Fibroblast of skin of right quadriceps (primary cell): Measurements from ENCODE around the gene KCNA10.

Source experiments
- DNase-seq: peaks from one replicate; pipeline ENCODE4 v3.0.0-alpha.2; 2013

Gene KCNA10

DNA sequence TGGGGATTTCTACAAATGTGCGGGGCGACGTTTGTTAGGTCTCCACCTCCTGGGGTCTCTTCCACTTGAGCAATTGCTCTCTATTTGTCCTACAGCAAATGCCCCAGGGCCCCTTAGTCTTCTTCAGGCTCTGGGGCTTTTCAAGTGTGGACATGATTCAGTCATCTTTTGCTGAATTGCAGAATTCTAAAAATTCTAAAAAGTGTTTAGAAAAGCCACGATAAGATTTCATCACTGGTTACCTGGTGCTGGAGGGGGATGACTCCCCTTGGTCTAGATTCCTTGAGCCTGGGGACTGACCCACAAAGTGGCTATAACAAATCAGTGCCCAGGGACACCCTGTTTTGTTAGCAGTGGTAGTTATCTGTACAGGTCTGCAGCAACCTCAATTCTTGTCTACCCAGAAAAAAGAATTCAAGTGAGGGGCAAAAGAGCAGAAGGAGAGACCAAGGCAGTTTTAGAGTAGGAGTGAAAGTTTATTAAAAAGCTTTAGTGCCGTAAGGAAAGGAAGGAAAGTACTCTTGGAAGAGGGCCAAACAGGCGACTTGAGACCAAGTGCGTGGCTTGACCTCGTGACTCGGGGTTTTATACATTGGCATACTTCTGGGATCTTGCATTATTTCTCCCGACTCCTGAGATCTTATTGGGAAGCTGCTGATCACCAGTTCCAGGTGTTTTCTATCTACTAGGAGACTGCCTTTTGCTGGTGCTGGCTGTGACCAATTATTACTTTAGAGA, 42.8 kb downstream of the KCNA10 start:
- DNase-seq: no peak

DNA sequence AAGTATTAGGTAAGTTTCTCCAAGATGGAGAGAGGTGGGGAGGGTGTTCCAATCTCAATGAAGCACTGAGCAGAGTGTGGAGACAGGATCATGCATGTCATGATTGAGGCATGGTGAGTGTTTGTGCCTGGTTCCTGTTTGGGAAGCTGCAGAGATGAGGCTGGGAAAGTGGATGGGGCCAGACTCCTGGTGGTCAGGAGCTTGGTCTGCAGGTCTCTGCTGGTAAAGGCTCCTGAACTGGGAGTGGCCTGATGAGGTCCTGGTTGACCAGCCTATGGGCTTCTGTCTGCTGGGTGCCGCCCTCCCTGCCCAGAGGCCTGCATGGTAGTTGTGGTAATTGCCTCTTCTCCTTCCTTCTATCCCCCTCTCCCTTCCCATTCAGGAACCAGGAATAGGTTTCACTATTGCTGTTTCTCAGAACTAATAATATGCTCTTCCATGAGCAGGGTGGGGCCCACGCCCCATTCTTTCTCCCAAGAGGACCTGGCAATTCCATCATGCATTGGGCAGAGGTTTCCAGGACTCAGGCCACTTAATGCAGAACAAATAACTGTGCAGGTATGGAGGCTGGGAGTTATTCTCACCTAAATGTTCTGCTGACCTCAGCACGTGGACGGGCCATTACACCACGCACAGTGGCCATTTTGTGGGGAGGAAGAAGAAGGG, 43.5 kb downstream of the KCNA10 start:
- no peak for DNase-seq

DNA sequence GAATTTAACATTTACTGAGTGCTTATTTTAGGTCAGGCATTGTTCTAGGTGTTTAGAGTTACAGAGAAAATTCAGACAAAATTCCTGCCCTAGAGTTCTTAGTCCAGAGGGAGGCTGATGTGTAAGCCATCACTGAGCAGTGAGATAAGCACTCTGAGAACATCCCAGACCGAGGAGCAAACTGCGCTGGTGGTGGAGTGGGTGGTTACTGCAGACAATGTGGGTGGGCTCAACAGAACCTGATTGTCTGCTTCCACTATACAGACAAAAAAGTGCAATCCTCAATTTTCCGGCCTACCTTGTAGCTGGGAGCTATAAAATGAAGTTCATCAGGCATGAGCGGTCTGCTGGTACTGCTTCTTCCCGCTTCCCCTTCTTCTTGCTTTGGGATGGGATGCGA, 44.5 kb downstream of the KCNA10 start:
- no peak for DNase-seq

DNA sequence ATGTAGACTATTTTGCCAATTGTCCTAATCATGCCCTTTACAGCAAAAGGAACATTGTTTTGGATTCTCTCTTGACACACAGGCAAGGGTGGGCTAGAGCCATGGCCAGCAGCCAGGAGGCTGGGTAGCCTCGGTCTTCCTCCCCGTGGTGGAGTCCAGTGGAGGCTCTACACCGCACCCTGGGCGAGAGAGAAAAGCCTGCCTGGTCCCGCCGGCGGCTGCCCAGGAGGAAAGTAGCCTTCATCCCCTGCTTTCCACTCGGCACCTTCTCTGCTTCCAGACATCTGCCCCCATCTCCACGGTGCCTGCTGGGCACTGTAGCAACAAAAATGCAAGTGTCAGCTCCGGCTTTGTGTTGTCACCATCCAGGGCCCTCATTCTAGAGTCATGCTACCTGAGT, 46.4 kb downstream of the KCNA10 start:
- DNase-seq: no peak

DNA sequence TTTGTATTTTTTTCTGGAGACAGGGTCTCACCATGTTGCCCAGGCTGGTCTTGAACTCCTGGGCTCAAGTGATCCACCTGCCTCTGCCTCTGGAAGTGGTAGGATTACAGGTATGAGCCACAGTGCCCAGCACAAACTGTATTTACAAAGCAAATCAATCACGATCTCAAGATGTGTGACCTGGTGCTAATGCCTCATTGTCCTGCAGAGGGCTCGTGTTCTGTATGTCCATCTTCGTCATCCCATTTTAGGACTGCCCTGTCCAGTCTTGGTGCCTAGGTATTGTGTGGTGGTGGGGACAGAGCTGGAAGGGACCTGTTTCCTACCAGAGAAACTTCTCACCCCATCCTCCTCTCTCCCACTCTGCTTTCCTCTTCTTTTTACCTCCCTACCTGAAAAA, 47.8 kb downstream of the KCNA10 start:
- no peak for DNase-seq
